ENCODE measurements around the gene WDR1.

Gene WDR1

GRCh38 chr4:10113362-10114047 lies 3.1 kb downstream of the WDR1 start:
- DNase-seq = no peak

DNA sequence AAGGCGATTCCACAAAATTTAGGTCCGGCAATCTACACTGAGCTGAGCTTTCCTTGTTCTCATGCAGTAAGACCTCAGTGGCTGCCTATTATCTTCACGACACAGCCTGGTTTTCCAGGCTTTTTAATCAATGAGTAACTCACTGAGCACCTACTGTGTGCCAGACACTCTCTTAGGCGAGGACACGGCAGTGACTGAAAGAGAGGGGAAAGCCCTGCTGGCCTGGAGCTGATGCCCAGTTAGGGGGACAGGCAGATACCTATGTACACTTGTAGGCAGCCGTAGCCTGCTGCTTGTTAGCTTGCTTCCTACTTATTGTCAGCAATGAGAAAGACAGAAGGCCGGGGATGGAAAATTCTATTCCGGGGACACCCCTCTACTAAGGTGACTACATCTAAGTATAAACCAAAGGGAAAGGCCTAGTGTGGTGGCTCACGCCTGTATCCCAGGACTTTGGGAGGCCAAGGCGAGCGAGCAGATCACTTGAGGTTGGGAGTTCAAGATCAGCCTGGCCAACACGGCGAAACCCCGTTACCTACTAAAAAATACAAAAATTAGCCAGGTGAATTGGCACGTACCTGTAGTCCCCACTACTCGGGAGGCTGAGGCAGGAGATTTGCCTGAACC lies 3.8 kb downstream of the WDR1 start:
- DNase-seq = no peak

- no peak for DNase-seq
Measured at GRCh38 chr4:10111067-10111801, 5.4 kb downstream of the WDR1 start.

DNA sequence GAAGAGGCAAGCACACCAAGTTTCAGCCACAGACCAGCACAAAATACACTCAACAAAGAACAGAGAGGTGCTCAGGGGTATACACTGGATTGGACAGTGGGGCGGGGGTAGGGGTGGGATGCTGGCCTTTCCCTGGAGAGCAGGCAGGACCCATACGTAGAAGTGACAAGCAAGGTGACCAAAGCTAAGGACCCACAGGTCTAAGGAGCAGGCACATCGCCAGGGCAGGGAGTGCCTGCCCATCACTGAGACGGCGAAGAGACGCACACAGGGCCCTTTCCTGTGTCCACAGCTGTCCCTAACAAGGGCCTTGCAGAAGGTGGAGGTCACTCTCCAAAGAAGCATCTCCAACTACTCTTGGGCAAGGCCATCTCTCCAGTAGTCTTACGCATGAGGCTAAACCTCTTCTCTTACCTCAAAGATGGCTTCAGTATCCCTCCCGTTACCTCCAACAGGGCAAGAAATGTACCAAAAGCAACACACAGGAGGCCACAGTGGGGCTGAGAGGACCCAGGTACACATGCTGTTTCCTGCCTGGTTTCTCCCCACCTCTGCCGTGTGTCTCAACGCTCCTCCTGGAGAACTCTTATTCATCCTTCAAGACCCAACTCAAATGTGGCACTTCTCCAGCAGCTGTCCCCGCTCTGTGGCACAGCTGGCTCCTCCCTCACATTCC lies 6.5 kb downstream of the WDR1 start:
- no peak for DNase-seq

DNA sequence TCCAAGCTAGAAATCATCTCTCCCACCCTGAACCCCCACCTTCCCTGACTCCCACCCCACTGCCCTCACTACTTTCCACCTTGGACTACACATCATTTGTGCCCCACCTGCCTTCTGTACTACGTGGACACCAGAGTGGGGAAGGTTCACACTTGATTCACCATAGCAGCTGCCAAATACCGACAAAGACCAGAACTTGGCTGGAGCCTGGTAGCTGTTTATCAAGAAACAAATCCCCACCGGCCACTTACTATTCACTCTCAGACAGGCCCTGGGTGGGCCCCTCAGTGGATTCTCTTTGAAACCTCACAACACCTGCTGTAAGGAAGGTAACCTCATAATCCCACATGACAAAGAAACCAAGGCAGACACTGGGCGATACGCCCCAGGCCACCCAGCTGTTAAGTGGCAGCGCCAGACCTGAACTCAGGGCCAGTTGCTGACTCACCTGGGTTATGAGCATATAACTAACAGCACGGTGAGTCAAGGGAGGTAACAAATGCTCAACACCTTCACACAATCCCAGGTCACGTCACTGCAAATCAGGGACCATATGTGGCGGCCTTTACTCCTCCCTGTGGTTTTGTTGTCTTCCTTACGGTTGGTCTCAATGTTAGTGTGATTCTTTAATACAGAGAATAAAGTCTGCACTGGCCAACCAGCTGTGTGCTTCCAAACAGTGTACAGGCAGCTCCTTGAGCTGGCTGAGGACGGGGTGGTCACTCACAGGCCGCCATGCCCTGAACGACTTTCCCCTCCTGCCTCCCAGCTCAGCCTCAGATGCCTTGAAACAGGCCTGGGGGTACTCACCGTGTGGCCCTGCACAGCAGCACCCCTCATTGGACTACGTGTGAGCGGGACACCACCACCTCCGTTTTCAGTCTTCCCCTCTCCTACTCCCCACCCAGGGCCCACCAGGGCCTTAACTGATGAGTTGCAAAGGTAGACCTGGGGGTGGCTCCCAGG lies 7.5 kb downstream of the WDR1 start:
- peak; percentile 61 for DNase-seq

DNA sequence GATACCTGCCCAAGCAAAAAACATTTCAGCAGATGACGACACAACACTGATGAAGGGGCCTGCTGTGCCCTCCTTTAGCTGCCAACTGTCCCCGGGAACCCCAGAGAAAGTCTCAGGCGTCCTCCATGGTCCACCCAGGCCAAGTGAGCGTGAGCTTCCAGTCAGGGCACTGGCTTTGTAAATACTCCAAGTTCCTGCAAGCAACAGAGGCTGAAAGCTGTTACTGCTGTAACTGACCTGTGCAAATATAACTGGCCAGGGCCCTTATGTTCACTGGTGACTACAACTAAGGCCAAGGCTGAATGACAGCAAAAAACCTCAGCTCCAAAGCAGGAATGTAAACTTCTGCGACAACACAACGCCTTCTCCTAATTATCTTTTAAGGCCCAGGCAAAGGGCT lies 8.2 kb downstream of the WDR1 start:
- no peak for DNase-seq

- no peak for DNase-seq
Measured at GRCh38 chr4:10107111-10108091, 9.2 kb downstream of the WDR1 start.

DNA sequence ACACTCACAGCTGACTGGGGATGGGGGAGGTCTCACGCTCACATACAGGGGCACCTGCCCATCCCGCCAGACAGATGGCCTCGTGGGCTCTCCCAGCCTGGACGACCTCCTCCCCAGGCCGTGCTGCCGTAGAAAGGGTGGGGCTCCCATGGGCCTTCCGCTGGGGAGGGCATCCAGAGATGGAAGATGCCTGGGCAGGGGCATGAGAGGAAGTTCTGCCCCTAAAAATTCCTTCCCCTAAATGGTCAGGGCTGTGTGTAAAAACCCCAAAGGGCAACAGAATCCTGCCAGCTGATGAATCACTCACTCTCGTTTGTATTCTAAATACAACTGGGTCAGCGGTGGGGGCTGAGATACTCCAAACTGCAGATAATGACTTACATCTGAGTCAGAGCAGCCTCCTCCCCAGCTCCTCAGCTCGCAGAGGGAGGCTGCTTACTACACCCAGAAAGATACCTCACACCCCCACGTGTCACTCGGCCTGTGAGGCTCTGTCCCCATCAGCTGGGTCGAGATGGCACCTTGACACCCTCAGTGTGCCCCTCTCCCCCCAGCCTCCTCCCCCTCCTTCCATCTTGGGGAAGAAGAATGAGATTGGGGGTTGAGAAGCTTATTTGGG lies 10.1 kb downstream of the WDR1 start:
- DNase-seq = peak; percentile 85

GRCh38 chr4:10105920-10106319 lies 10.7 kb downstream of the WDR1 start:
- no peak for DNase-seq

- no peak for DNase-seq
Measured at GRCh38 chr4:10105421-10105820, 11.2 kb downstream of the WDR1 start.

- no peak for DNase-seq
Measured at GRCh38 chr4:10104991-10105276, 11.7 kb downstream of the WDR1 start.

DNA sequence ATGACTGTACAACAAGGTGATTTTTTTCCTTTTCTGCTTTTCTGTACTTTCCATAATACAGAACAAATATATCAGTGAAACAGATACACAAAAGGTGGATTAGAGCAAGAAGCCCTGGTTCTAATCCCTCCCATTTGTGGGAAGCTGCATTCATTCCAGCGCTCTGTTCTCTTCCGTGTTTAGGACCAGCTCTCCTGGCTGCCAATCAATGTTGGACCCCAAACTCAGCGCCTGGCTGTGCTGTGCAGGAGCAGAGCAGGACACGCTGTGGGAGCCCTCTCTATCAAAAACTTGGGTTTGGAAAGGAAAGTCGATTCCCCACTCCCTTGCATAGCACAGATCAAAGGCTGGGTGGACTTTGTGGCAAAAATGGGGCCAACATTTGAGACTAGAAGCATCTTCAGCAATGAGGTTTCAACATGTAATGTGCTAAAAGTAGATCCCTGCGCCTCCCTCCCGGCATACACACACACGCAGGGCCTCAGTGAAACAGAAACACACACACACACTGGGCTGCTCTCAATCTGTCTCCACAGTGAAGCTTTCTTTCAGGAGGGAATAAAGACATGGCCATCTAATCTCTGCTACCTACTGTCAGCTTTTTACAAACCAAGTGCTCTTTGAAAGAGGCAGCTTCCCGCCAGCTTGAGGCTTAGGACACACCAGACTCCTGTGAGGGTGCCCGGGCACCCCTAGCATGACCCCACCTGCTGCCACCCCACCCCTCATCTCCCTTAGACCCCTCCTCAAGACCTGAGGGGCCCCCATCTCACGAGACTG lies 12.2 kb downstream of the WDR1 start:
- DNase-seq = no peak

DNA sequence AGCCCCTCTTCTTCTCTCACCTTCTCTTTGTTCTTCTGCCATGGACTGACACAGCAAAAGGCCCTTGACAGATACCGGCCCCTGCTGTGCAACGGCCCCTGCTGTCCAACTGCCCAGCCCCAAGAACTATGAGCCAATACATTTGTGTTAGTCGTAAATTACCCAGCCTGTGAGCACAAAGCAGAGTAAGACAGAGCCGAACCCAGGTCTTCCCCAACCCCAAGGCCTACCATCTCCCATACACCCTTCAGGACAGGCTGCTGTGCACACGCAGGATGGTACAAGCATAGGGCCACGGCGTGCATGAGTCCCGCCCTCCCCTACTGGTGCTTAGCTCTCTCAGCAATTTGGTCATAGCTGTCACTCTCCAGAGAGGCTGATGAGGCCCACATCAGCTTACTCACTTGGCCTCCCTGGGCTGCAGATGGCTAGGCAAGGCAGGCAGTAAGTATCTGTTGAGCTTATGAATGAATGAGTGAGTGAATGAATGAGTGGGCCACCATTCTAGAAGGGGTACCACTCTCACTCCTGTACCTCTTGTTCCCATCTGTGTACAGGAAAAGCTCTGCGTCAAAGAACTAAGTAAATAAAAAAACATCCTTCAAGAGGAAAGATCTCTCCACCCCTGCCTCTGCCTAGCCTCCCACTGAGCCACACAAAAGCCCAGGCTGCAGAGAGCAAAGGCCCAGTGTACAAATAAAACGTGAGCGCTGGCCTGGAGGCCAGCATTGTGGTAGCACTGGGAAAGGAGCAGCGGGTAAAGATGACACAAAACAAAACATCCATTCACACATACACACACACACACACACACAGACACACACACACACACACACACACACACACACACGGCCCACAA lies 13.9 kb downstream of the WDR1 start:
- no peak for DNase-seq

DNA sequence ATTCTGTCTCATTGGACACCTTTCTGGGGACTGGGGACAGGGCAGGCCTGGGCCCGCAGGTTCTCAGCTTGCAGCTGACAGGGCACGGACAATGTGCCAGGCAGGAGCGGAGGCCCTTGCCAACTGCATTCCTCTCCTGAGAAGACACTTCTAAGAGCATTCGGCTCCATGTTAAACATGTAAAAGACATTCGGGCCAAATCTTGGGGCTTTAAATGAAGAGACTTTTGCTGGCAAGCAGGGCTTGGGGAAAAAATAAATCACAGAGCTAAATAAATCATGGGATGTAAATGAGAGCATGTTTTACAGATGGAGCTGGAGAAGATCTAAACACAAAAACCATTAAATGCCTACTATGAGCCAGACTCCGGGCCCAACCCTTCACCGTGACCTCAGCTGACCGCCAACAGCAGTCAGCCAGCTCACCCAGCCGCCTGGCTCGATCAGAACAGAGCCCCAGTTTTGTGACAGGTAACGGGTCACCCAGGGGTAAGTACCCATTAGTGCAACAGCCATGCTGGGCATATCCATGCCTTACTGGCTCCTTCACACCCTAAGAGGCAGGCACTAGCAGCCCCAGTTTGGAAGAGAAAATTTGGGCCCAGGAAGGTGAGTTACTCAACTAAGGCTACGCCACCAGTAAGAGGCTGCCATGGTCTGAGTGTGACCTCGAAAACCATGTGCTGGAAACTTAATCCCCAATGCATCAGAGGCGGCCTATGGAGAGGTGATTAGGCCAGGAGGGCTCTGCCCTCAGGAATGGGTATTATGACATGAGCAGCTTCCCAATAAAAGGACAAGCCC lies 14.7 kb downstream of the WDR1 start:
- DNase-seq = no peak

GRCh38 chr4:10100734-10101216 lies 15.8 kb downstream of the WDR1 start:
- peak; percentile 24 for DNase-seq

- peak; percentile 38 for DNase-seq
Measured at GRCh38 chr4:10099499-10100325, 16.9 kb downstream of the WDR1 start.

- DNase-seq = peak; percentile 57
Measured at GRCh38 chr4:10098780-10099160, 17.8 kb downstream of the WDR1 start.
